HG03575 (cell line): ENCODE data around the gene RACGAP1.
"Not testable (repeated sequence)": the region's sequence is repeated elsewhere in the genome, so short reads cannot be mapped to it uniquely, and the experiment has no call there.

Experiments
- ATAC-seq: cut with Tn5 transposase; IDR thresholded peaks from one replicate; pipeline ENCODE4 v1.9.1; 2021; ENCODE audit not compliant: unreplicated experiment, insufficient number of reproducible peaks, low FRiP score; ENCODE audit errors: extremely low read depth

The RACGAP1 gene

DNA sequence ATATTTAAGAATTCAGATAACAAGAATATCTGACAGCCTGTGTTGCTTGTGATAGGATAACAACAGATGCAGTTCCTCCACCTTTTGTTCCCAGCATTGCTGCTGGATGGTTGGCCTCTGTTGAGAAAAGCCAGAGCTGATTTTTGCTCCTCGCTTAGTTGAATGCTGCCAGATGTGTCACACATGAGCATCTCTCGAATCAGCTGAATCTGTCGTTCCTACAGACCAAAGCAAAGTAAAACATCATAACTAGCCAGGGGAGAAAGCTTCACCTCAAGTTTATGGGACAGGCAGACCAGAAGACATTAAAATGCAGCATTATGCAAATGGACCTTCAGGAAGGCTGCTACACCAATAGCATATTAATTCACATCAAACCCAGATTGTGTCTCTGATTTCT is 20.1 kb downstream of the RACGAP1 start:
- no peak for ATAC-seq

DNA sequence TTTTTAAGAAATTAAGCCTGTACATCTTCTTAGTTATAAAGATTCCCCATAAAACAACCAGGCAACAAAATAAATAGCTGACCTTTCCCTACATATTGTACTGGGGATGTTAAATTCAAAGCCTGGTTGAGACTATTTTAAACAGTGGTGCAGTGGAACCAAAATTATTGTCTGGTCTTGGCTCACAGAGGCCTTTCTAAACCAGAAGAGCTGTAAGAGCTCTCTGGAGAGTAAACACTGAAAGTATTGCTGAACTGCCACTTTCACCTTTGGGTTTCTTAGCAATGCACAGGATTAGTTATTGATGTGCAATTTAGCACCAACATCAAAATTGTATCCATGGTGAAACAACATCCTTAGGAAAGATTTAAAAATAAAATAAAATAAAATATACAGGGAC is 20.6 kb downstream of the RACGAP1 start:
- ATAC-seq, result no peak

DNA sequence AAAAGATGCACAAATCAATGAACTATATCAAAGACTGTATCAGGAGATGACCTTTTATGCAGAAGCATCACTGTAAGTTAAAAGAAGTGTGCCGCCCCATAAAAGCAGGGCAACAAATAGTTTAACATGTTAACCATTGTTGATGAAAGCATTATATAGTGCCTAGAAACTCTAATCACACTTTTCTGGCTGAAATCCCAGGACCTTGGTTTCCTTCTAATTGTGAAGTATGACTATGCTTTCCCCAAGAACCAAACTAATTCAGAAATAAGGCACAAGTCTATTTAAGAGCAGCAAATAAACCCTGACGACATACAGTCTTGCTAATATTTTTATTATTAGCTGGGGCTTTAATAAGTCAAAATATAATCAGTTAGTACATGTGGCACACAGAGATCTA is 21.7 kb downstream of the RACGAP1 start:
- ATAC-seq, result no peak

DNA sequence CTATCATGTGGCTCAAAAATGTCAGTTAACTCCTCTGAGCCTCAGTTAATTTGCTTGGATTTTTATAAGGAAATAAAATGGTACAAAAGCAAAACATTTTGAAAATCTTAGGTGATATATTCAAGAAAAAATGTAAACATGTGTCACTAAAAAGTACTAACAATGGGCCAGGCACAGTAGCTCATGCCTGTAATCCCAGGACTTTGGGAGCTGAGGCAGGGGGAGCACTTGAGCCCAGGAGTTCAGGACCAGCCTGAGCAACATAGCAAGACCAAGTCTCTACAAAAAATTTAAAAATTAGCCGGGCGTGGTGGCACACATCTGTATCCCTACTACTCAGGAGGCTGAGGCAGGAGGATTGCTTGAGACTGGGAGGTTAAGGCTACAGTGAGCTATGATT is 26.8 kb downstream of the RACGAP1 start:
- ATAC-seq, result no peak

DNA sequence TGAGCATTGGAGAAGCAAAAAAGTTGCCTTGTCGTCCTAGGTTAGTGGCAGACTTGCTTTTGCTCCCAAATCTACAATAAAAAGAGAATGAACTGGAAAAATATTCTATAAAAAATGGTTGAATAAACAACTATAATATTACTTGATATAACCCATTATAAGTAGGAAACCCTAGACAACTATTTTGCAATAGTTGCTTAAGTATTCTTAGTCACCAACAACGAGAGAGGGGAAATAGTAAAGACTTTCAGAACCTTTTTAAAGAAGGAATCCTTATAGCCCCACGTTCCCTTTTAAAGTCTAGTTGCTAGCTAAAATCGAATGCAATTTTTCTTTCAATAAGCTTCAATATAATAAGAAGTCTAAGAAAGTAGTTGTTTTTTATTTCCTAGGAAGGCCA is 35.0 kb downstream of the RACGAP1 start:
- no peak for ATAC-seq

DNA sequence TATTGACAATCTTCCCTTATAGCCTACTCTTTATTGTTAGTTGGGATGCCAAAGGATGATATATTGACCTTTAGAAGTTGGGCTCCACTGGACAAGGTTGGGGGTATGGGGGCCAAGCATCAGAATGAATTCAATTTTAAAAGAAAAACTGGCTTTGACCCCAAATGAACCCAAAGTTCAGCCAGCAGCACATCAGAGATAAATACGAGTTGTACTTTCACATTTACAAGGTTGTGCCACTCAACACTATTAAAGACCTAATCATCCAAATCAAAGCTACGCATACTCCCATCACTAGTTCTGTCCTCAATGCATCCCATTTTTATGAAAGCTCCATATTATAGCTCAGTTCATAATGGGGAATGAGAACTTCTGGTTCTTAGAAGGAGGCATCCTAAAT is 35.9 kb downstream of the RACGAP1 start:
- ATAC-seq, result not testable (repeated sequence)

DNA sequence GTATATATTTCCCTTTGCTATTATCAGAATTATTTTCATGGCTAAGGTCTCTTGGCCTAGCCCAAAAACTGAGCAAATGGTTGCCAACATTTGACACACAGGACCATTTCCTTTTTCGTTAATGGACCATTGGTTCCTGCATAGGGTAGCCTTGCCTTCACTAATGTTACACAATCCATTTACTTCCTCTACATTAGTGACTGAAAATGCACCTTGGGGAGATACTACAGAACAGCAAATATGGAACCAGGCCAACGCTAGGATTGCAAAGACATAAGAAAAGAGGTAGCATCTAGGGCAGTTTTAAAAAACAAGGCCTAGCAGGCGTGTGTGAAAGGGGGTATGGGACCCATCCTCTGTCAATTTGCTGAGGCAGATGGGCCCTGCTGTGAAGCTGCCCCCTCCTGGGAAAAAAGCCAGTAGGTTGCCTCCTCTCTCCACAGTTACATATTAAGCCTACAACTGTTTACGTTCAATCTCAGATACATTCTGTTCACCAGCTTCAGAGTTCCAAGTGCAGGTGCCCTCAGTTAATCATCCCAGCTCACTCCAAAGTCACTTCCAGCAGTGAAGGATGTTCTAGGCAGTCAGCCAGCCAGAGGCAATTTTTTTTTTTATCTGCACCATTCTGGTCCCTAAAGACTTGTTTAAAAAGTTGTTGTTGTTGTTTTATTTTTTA is 37.5 kb downstream of the RACGAP1 start:
- ATAC-seq, result no peak

DNA sequence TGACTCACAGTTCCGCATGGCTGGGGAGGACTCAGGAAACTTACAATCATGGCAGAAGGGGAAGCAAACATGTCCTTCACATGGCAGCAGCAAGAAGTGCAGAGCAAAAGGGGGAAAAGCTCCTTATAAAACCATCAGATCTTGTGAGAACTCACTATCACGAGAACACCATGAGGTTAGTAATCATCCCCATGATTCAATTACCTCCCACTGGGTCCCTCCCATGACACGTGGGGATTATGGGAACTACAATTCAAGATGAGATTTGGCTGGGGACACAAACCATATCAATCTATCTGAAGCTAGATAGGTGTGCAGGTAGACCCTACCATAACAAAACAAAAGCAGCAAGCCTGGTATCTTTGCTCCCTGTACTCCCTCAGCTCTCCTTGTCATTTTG is 38.8 kb downstream of the RACGAP1 start:
- not testable (repeated sequence) for ATAC-seq

DNA sequence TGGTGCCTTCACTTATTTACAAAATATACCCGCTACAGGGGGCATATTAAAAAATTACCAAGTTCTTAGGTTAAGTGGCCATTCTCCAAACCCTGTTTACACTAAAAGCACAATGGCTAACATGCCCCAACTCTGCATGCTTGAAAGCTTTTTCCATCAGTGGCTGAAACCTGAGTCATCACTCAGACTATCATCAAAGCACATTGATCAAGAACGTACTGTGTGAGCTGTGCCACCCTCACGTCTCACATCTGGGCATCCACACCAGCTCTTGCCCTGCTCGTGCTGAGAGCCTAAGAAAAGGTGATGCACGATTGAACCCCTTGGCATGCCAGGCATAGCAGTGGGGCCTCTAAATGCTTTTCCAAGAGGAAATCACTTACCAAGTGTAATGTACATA is 39.3 kb downstream of the RACGAP1 start:
- no peak for ATAC-seq

DNA sequence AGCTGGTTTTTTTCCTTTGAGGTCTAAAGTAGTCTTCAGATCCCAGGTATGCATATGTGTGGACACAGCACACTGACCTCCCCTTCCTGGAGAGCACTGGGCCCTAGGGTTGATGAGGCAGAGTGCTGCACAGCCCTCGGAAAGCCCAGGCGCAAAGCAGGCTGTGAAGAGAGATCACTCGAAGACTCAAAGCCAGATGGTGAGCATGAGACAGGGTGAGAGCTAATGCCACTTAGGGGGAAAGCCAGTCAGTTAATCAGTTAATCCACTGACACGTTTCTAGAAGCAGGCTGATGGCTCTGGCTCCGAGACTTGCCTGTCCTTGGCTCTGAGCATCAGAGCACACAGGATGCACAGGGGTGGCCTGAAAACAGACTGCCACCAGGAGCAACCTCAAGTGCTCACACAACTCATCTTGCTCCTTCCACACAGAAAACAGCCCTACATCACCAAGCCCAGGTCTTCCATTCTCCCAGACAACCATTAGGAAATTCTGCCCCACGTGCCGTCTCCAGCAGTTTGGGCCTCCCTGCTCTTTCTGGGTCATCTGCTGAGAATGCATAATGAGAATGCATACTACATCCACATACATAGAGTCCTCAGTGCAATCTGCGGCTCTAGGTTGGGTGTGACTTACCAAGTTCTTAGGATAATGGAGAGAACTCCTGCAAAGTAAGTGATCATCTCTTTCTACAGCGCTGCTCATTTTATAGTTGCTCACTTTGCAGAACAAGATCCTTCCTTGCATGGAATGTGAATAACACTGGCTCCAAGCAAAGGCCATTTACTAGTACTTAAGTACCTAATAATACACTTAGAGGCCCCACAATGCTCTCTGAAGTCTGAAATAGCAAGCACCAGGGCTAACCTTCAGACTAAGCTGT is 40.6 kb downstream of the RACGAP1 start:
- ATAC-seq, result no peak

DNA sequence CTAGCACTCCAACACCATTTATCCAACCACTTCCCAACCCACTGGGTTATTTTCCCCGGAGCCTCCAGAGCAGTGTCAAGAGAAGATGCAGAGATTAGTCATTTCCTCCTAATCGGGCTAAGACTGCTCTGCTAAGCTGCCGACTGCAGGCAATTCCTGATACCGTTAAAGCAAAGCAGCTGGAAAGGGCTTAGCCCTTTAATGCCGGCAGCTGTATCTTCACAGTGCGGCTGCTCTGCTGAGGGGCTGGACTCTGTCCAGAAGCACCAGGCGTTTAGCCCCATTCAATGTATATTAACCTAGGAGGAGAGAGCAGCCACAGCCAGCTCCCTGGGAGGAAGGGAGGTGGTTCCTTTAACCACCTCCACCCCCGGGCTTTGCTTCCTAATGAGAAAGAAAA is 41.4 kb downstream of the RACGAP1 start:
- no peak for ATAC-seq

DNA sequence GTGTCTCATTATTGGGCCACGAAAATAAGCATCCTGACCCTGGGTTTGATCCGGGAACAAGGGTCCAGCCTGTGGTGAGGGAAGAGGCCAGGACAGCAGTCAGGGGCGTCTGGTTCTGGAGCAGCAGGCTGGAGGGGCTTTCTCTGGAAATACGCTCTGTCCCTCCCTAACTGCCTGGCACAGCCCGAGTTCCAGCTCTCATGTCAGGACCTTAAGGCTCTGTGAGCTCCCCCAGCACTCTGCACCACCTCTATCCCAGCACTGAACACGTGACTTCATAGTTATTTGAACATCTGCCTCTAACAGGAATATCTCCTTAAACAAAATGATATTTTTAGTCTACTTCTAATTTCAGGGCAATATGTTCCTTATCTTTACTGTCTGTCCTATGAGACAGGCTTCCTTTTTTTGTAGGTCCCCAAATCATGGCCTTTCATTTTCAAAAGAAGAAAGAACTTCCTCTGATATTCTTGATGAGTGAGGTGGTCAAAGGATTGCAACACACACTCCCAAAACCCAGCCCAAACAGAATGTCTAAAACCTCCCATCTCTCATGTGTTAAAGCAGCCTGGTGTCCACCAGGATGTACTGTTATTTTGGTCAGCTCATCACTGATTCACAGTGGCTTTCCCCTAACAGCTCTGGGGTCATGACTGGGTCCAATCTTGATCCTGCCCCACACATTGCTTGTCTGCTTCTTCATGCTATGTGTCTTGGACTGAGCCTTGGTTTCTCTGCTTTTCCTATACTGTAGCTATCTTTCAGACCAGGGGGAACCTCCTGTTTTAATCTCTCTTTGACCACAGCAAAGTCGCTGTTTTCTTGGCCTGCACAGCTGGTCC is 42.8 kb downstream of the RACGAP1 start:
- ATAC-seq, result no peak

DNA sequence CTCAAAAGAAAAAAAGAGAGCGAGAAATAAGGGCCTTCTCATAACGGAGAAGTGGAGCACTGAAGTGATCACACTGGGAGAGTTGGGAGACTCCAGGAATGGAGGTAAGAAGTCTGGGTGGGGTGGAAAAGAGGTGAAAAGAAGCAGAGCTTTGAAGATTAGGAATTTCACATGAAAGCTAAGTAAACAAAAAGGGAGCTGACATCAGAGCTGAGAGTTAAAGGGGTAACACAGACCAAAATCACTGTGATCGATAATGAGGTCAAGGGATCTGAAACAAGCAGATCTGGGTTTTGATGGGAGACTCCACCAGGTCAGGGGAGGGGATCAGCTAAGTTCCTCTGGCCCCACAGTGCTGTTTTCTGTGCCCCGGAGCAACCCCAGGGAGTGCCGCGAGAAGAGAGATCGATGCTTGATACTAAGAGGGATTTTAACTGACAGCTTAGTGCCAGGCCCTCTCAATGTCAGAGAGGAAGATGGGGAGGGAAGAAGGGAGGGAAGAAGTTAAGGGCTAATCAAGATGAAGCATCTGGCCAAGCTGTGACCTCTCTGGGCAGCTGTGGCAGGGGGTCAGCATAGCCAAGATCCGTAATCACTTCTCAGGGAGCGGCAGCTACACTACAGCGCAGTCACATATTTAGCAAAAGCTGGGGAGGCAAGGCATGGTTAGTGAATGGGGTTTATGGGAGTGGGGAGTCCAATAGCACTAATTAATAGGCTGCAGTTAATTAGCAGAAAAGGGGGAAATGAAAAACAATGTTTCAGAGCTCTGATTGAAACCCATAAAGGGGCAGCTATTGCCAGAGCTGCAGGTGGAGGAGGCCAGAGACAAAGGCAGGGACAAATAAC is 44.6 kb downstream of the RACGAP1 start:
- ATAC-seq, result no peak

DNA sequence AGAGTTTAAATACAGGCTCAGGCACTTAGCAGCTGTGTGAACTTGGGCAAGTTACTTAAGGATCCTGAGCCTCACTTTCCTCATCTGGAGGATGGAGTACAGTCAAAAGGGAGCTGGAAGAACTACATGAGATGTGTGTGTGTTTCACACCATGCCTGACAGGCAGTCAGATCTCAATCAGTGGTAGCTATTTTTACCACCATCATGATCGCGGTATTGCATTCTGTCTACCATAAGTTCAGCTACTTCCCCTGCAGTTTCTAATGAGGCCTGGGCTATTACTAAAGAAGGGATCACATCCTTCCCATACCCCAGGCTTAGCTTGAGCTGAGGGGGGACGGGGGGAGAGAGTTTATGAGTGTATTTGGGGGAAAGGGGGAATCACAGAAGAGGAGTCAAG is 45.5 kb downstream of the RACGAP1 start:
- ATAC-seq, result no peak

DNA sequence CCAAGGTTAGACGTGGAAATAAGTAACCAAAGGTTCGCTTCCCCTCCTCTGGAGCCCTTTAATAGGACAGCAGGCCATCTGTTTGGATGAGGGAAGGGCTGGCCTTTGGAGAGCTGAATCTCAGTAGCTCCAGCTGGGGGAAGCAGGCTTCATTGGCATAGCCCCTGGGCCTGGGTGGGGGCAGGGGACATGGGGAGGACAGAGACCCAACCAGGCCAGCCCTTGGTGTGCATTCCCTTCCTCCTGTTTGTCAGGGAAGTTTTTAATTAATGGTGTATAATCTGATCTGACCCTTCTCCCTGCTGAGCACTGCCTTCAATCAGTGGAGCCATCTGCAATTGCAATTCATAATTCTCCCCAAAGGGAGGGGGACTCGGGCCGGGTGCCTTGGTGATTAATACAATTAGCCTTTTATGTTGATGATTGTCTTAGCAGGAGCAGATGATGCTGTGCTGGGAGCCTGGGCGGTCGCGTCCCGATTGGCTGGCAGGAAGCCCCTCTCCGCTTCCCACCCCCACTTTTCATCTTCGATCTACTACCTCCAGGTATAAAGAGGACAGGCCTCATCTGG is 46.2 kb downstream of the RACGAP1 start:
- no peak for ATAC-seq

DNA sequence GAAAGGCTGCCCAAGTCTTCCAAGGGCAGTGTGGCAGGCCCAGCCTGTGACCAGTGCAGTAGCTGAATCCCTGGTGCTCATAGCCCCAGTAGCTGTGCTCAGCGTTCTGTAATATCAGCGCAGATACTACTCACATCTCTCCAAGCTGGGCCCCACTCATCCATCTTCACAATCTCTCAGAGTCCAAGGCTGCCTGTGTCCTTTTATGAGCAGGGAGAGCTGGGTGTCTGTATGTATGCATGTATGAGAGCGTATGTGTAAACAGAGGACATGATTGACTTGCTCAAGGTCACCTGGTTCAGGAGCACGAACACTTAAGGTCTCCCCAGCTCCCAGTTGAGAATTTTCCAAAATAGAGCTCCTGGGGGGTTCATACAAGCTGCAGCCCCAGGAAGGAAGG is 47.2 kb downstream of the RACGAP1 start:
- no peak for ATAC-seq

DNA sequence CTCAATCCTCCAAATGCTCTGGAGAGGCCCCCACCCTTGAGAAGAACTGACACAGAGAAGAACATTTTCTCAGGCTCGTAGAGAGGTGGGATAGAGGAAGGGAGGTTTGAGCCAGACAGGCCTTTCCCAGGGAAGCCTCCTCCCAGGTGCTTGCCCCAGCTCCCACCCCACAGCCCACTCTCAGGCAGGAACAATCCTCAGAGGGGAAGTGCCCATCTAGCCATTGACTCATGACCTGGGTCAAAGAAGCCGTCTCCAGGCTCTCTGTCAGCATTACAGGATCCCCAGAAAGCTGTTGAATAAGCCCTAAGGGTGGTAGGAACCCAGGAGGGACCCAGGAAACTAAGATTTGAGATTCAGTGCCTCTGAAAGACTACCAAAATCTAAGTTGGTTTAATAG is 48.7 kb downstream of the RACGAP1 start:
- ATAC-seq, result no peak

DNA sequence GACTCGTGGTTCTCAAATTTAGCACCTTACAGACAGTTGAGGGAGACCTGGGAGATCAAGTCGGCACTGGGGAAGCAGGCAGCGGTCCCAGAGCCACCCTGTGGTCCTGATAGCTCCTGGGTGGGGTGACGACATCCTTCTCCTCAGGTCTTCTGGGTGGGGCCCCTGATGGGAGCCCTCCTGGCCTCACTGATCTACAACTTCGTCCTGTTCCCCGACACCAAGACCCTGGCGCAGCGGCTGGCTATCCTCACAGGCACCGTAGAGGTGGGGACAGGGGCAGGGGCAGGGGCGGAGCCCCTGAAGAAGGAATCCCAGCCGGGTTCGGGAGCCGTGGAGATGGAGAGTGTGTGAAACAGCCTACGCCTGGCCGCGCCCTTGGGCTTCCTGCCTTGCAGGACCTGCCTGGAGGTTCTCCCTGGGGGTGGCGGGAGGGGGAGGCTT is 50.0 kb downstream of the RACGAP1 start:
- no peak for ATAC-seq
